ENCODE measurements around the gene NTN1. TPM values are rescaled to one million over a fixed set of nuclear protein-coding genes. Genes with fewer than 3 reads are reported as not detected.

Gene NTN1
- total RNA-seq, 1 experiment from 2014 or later: 4.2 TPM

- intact Hi-C loops (cut with micrococcal nuclease): no loop called here
- POLR2A ChIA-PET: no interaction called here
These were observed 203.2 kb downstream of the NTN1 start for GRCh38 chr17:9224485-9224884.

More at GRCh38 chr17:9224485-9224884, 203.2 kb downstream of the NTN1 start:
- Histone ChIP-seq H3K79me2 (ENCODE audit: insufficient read depth, low read length) (no peaks in the 10 kb centered on the region), H3K4me3 (replicated peaks in 1 of 2; ENCODE audit: low read depth in 1 of 2, low read length in 2 of 2) (no peak overlapping the region), H3K27ac (ENCODE audit: low read depth, low read length) (no peak overlapping the region), H2AFZ (ENCODE audit: low read depth, low read length, poor library complexity, severe bottlenecking) (no peak overlapping the region), H4K20me1 (ENCODE audit: insufficient read depth) (no peaks in the 10 kb centered on the region), H3K27me3 (ENCODE audit: insufficient read depth, low read length) (no peaks in the 10 kb centered on the region), H3K9me2 (ENCODE audit: insufficient read depth) (no peaks in the 10 kb centered on the region), H3K9ac (ENCODE audit: low read length) (no peak overlapping the region), H3K4me2 (ENCODE audit: low read length) (no peak overlapping the region), H3K4me1 (ENCODE audit: control insufficient read depth in 1 of 2, insufficient read depth in 2 of 2, low read length in 2 of 2) (no peaks in the 10 kb centered on the region), H3K36me3 (ENCODE audit: control insufficient read depth in 1 of 2, insufficient read depth in 2 of 2, low read length in 2 of 2) (no peaks in the 10 kb centered on the region), H3K9me3 (ENCODE audit: control insufficient read depth in 1 of 2, insufficient read depth in 1 of 2, low read depth in 1 of 2, low read length in 2 of 2) (no peaks in the 10 kb centered on the region; a peak in 1 of 4 replicates)
- RAD21 ChIA-PET (ENCODE audit: low non-redundant PET in 1 of 2, low total read pairs in 2 of 2, uncharacterized antibody in 2 of 2, unreplicated experiment in 2 of 2): no interaction called here
- TF ChIP-seq ZFX (IDR thresholded peaks at IDR 0.05) (no peak), CBX3 (IDR thresholded peaks at IDR 0.05; ENCODE audit: low read depth) (no peak), EZH2phosphoT487 (IDR thresholded peaks at IDR 0.05; ENCODE audit: borderline replicate concordance) (no peak), FOSL1 (IDR thresholded peaks at IDR 0.05; ENCODE audit: low read depth) (no peak), RAD21 (IDR thresholded peaks at IDR 0.05; ENCODE audit: low read depth) (no peak), SP1 (IDR thresholded peaks at IDR 0.05; ENCODE audit: low read depth) (no peak), POLR2A (IDR thresholded peaks at IDR 0.05; ENCODE audit: borderline replicate concordance, extremely low read depth, insufficient read depth, insufficient read length) (no peak), CEBPB (IDR thresholded peaks at IDR 0.05; ENCODE audit: low read depth) (no peak), MAX (IDR thresholded peaks at IDR 0.05) (no peak), ELF1 (IDR thresholded peaks at IDR 0.05; ENCODE audit: borderline replicate concordance, low read depth) (no peak), SIN3A (IDR thresholded peaks at IDR 0.05; ENCODE audit: low read depth) (no peak), ATF3 (IDR thresholded peaks at IDR 0.05) (no peak), SRF (IDR thresholded peaks at IDR 0.05; ENCODE audit: low read depth) (no peak), ZNF274 (IDR thresholded peaks at IDR 0.05; ENCODE audit: low read depth, low read length) (no peak), JUND (IDR thresholded peaks at IDR 0.05) (no peak), CTCF (IDR thresholded peaks at IDR 0.05 in 2 of 3, conservative IDR thresholded peaks at IDR 0.05 in 1 of 3; ENCODE audit: borderline replicate concordance in 1 of 3, insufficient read depth in 1 of 3, low read depth in 2 of 3, low read length in 2 of 3) (no peak), YY1 (IDR thresholded peaks at IDR 0.05; ENCODE audit: extremely low read depth, insufficient replicate concordance, low read depth, low read length) (no peak), ZBTB33 (IDR thresholded peaks at IDR 0.05; ENCODE audit: extremely low read depth, insufficient replicate concordance, low read length) (no peak)
- BruUV-seq (replicated peaks): no TSS peak
- no peak for DNase-seq (ENCODE audit: low read depth, low spot score)
- CTCF ChIA-PET: no interaction called here
- ATAC-seq: no peak

Data from HCT116 (cell line).